ENCODE measurements around the gene MGAT4A.

DNA sequence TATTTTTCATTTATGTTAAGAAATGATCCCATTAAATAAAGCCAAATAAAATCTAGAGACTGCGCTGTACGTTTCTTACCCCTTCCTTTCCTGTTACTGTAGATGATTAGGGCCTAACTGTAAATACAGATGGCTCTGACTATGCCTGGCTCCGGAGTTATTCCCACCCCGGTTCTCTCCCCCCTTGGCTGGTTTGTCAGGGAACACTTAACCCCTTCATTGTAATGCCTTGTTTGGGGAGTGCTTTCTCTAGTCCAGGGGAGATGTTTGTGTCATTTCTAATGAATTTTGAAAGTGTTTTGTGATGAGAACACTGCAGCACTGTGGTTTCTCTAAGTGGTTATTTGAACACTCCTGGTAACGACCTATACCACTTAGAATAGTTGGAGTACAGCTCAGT, 113.8 kb downstream of the MGAT4A start:
- no peak for TF ChIP-seq POLR2A (IDR thresholded peaks at IDR 0.05; ENCODE audit: low read depth, low read length)
- no peak for TF ChIP-seq TAF1 (IDR thresholded peaks at IDR 0.05; ENCODE audit: low read depth, low read length)
- TF ChIP-seq PAX5 (IDR thresholded peaks at IDR 0.05; ENCODE audit: insufficient read depth, low read length, severe bottlenecking) = no peak
- no peak for TF ChIP-seq POLR2AphosphoS5 (IDR thresholded peaks at IDR 0.05; ENCODE audit: low read depth, low read length)
- TF ChIP-seq SPI1 (IDR thresholded peaks at IDR 0.05; ENCODE audit: low read depth, low read length) = no peak

All from GM12891 (cell line).